Measurements from ENCODE around the gene IFNE. TPM values are rescaled to one million over a fixed set of nuclear protein-coding genes. Genes with fewer than 3 reads are reported as not detected.
"Not testable (repeated sequence)": the region's sequence is repeated elsewhere in the genome, so short reads cannot be mapped to it uniquely, and the experiment has no call there.

The IFNE gene
- total RNA-seq, 4 donors from 2014 or later, result 0.67 to 2.1 (median 1.3) TPM

- intact Hi-C loops (cut with DNase I), result no loop called here
- no peak for DNase-seq
- TF ChIP-seq CTCF (IDR thresholded peaks at IDR 0.05) (peak in 3 of 6 experiments; percentile 36 to 54 (median 54)), POLR2A (IDR thresholded peaks at IDR 0.05) (no peak)
- H3K27me3 ChIP-seq, result no peaks in the 10 kb centered on the region
- no peaks in the 10 kb centered on the region for H3K9me3 ChIP-seq
- H3K4me3 ChIP-seq (replicated peaks in 1 of 3), result no peak overlapping the region
- H3K27ac ChIP-seq, result no peak overlapping the region
- H3K36me3 ChIP-seq, result no peaks in the 10 kb centered on the region
- H3K4me1 ChIP-seq, result no peaks in the 10 kb centered on the region
Measured at GRCh38 chr9:21455320-21455719, 26.8 kb downstream of the IFNE start.

GRCh38 chr9:21454149-21454548 is 28.0 kb downstream of the IFNE start:
- Histone ChIP-seq H3K27me3 (no peaks in the 10 kb centered on the region), H3K27ac (no peak overlapping the region), H3K4me3 (replicated peaks in 1 of 3) (no peak overlapping the region), H3K9me3 (no peaks in the 10 kb centered on the region), H3K36me3 (no peaks in the 10 kb centered on the region), H3K4me1 (no peaks in the 10 kb centered on the region)
- TF ChIP-seq POLR2A (IDR thresholded peaks at IDR 0.05) (no peak), CTCF (IDR thresholded peaks at IDR 0.05) (no peak)
- no peak for DNase-seq
- intact Hi-C loops (cut with DNase I), result no loop called here
- 77 to 84% methylated on average over 2 of the region's 2 CpGs for WGBS, 2 donors

- intact Hi-C loops (cut with DNase I), result no loop called here
- no peak for DNase-seq
- H3K27me3 ChIP-seq, result no peaks in the 10 kb centered on the region
- H3K9me3 ChIP-seq, result no peaks in the 10 kb centered on the region
- no peak overlapping the region for H3K4me3 ChIP-seq (replicated peaks in 1 of 3)
- TF ChIP-seq CTCF (IDR thresholded peaks at IDR 0.05), result no peak
- no peak for TF ChIP-seq POLR2A (IDR thresholded peaks at IDR 0.05)
- H3K27ac ChIP-seq, result no peak overlapping the region
- H3K4me1 ChIP-seq, result no peaks in the 10 kb centered on the region
- WGBS, 2 donors, result 63 to 74% methylated on average over 4 of the region's 4 CpGs
- no peaks in the 10 kb centered on the region for H3K36me3 ChIP-seq
Measured at GRCh38 chr9:21452681-21453080, 29.4 kb downstream of the IFNE start.

- Histone ChIP-seq H3K27me3 (no peaks in the 10 kb centered on the region), H3K4me1 (no peaks in the 10 kb centered on the region), H3K27ac (no peak overlapping the region), H3K9me3 (no peaks in the 10 kb centered on the region), H3K36me3 (no peaks in the 10 kb centered on the region), H3K4me3 (replicated peaks in 1 of 3) (no peak overlapping the region)
- WGBS, 2 donors, result 91 to 94% methylated on average over 4 of the region's 4 CpGs
- TF ChIP-seq CTCF (IDR thresholded peaks at IDR 0.05) (no peak), POLR2A (IDR thresholded peaks at IDR 0.05) (no peak)
- intact Hi-C loops (cut with DNase I), result no loop called here
- DNase-seq, result no peak
Measured at GRCh38 chr9:21450733-21451394, 31.2 kb downstream of the IFNE start.

GRCh38 chr9:21449312-21449711 is 32.8 kb downstream of the IFNE start:
- intact Hi-C loops (cut with DNase I); DNase-seq; H3K9me3 ChIP-seq; H3K4me3 ChIP-seq (replicated peaks in 1 of 3); H3K27me3 ChIP-seq; H3K36me3 ChIP-seq; H3K27ac ChIP-seq; H3K4me1 ChIP-seq: not testable (repeated sequence)
- WGBS, 2 donors, result 78 to 94% methylated on average over 4 to 5 of the region's 5 CpGs
